ENCODE measurements around the gene FAM228A.

DNA sequence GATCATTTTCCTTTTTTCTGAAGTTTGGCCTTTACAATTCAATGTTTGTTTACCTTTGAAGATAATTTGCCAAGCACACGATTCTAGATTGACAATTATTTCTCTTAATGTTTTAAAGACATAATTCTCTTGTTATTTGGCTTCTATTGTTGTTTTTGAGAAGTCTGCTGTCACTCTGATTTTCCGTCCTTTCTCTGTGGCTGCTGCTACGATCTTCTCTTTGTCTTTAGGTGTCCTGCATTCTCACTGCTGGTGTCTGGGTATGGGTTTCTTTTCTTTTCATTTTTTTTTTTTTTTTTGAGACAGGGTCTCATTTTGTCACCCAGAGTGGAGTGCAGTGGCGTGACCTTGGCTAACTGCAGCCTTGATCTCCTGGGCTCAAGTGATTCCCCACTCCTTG, 15.1 kb upstream of the FAM228A start:
- no peak for TF ChIP-seq GABPA (IDR thresholded peaks at IDR 0.05; ENCODE audit: low read depth)
- TF ChIP-seq, protein P1, sequence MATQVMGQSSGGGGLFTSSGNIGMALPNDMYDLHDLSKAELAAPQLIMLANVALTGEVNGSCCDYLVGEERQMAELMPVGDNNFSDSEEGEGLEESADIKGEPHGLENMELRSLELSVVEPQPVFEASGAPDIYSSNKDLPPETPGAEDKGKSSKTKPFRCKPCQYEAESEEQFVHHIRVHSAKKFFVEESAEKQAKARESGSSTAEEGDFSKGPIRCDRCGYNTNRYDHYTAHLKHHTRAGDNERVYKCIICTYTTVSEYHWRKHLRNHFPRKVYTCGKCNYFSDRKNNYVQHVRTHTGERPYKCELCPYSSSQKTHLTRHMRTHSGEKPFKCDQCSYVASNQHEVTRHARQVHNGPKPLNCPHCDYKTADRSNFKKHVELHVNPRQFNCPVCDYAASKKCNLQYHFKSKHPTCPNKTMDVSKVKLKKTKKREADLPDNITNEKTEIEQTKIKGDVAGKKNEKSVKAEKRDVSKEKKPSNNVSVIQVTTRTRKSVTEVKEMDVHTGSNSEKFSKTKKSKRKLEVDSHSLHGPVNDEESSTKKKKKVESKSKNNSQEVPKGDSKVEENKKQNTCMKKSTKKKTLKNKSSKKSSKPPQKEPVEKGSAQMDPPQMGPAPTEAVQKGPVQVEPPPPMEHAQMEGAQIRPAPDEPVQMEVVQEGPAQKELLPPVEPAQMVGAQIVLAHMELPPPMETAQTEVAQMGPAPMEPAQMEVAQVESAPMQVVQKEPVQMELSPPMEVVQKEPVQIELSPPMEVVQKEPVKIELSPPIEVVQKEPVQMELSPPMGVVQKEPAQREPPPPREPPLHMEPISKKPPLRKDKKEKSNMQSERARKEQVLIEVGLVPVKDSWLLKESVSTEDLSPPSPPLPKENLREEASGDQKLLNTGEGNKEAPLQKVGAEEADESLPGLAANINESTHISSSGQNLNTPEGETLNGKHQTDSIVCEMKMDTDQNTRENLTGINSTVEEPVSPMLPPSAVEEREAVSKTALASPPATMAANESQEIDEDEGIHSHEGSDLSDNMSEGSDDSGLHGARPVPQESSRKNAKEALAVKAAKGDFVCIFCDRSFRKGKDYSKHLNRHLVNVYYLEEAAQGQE (IDR thresholded peaks at IDR 0.05; ENCODE audit: insufficient replicate concordance, low read depth) = no peak

Measured in HL-60 (cell line).